ENCODE data around the gene ANKHD1.

DNA sequence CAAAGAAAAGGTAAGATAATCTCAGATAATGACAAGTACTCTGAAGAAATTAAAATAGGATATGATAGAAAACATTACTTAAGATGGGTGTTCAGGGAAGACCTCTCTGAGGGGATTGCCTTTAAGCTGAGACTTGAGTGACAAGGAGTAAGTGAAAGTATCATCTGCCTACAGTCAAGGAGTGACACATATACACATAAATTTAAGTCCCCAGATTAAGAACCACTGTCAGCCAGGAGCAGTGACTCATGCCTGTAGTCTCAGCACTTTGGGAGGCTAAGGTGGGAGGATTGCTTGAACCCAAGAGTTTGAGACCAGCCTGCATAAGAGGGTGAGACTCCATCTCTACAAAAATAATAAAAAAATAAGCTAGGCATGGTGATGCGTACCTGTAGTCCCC lies 19.7 kb upstream of the ANKHD1 start:
- TF ChIP-seq EZH2phosphoT487 (IDR thresholded peaks at IDR 0.05; ENCODE audit: insufficient read depth, low read depth) (no peak), EZH2 (IDR thresholded peaks at IDR 0.05; ENCODE audit: insufficient read depth, poor library complexity, severe bottlenecking) (no peak)
